GM18861 (cell line): ENCODE data around the gene CPM.
"Not testable (repeated sequence)": the region's sequence is repeated elsewhere in the genome, so short reads cannot be mapped to it uniquely, and the experiment has no call there.

Experiments used
- ATAC-seq: cut with Tn5 transposase; IDR thresholded peaks from one replicate; pipeline ENCODE4 v1.9.1; 2021; ENCODE audit not compliant: unreplicated experiment

Gene CPM

DNA sequence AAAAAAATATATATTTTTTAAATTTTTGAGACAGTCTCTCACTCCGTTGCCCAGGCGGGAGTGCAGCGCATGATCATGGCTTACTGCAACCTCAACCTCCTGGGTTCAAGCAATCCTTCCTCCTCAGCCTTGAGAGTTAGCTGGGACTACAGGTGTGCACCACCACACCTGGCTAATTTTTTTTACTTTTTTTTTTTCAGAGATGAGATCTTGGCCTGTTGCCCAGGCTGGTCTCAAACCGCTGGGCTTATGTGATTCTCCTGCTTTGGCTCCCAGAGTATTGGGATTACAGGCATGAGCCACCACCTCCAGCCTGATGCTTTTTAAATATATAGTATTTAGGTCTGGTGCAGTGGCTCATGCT lies 100.5 kb downstream of the CPM start:
- ATAC-seq = no peak

DNA sequence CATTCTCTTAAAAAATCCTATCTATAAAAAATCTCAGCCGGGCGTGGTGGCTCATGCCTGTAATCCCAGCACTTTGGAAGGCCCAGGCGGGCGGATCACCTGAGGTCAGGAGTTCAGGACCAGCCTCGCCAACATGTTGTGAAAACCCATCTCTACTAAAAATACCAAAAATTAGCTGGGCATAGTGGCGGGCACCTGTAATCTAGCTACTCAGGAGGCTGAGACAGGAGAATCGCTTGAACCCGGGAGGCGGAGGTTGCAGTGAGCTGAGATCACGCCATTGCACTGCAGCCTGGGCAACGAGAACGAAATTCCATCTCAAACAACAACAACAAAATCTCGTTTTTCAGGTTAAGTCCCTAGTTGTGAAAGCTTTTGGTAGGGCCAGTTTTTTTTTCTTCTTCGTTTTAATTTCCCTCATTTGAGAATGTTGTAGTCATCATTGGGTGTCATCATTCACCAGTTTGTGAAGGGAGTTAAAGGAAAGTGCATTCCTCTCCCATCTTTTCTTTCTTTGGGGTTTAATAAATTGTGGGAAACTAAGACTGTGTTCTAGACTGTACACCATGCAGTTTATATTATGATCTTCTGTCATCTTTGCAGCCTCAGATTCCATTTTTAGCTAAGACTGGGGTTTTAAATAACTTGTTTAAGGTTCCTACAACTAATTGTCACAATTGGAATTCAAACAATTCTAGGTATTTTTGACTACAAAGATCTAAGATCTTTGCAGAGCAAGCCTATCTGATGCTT lies 101.0 kb downstream of the CPM start:
- no peak for ATAC-seq

DNA sequence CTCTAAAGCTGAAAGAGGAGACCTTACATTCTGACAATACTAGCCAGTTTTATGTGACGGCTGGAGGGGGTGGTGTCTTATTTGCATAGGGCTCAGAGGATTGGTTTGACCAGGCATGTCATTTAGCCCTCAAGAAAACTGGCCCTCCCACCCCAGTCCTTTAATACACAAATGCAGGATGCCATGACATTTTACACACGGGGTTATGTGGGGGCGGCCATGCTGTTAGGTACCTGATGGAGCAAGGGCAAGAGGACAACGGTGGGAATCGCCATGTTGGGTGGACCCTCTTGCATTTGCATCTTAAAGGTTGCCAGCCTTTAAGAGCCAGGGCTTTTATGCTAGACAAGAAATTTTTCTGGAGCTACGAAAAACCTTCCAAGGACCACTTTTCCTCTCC lies 101.7 kb downstream of the CPM start:
- no peak for ATAC-seq

DNA sequence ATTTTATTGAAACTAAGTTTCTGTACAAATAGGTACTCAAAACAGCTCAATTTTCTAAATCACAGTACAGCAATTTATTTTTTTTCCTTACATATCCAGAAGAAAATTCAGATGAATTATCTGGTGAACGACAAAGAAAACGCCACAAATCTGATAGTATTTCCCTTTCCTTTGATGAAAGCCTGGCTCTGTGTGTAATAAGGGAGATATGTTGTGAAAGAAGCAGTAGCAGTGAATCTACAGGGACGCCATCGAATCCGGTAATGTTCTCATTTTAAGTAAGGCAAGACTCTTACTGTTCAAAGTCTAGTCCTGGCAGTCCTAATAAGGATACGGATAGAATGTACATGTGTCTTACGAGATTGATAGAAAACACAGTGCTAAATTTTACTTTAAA lies 104.3 kb downstream of the CPM start:
- no peak for ATAC-seq

DNA sequence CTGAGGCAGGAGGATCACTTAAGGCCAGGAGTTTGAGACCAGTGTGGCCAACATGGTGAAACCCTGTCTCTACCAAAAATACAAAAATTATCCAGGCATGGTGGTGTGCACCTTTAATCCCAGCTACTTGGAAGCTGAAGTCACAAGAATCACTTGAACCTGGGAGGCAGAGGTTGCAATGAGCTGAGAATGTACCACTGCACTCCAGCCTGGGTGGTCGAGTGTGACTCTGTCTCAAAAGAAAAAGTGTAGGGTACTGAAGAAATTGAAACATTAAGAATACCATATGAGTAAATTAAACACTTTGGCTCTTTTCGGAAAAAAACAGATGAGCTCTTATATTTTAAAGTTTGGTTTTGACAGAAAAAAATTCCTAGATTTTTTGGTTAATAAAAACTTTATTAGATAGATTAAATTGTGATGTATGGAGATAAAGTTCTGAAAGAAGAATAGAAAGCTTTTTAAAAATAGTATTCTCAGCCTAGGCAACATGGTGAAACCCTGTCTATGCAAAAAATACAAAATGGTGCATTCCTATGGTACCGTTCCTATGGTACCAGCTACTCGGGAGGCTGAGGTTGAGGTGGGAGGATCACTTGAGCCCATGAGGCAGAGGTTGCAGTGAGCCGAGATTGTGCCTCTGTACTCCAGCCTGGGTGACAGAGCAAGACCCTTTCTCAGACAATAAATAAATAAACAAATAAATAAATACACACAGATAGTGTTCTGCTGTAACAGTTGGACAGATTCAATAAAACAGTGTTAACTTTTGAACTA lies 104.9 kb downstream of the CPM start:
- ATAC-seq = no peak

DNA sequence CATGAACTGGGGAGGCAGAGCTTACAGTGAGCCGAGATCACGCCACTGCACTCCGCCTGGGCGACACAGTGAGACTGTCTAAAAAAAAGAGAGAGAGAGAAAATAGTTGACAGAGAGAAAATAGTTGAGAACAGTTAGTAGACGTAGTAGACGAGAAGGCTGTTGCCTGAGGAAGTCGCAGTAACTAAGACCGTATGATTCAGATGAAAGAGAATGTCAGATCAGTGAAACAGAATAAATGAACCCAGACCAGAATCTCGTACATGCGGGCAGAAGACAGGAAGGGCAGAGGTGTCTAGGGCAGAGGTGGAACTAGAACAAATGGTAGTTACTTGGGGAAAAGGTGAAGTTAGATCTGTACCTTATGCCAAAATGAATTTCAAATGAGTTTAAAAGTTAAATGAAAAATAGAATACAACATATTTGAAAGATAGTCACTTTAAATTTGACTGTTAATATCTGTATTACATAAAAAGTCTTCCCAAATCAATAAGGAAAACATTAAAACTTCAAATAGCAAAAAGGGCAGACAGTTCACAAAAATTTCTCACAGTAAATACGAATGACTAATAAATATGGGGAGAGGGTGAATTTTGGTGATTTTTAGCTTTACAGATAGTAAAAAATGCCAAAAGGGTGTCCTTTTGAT lies 107.3 kb downstream of the CPM start:
- no peak for ATAC-seq

DNA sequence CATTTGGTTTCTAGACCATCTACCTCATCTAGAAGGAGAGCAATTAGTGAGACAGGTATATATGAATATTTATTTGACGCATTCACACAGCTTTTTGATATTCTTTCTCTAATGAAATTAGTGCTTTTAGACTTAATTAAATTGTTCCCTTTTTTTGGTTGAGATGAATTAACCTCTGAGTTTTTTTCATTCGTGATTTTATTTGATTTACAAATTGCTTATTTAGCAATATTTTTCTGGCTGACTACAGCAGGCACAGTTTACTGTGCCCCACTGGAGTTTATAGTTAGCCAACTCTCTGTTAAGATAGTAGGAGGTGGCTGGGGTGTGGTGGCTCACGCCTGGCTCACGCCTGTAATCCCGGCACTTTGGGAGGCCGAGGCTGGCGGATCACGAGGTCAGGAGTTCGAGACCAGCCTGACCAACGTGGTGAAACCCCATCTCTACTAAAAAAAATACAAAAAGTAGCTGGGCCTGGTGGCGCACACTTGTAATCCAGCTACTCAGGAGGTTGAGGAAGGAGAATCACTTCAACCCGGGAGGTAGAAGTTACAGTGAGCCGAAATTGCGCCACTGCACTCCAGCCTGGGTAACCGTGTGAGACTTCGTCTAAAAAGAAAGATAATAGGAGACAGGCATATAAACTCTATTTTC lies 108.2 kb downstream of the CPM start:
- ATAC-seq = no peak

DNA sequence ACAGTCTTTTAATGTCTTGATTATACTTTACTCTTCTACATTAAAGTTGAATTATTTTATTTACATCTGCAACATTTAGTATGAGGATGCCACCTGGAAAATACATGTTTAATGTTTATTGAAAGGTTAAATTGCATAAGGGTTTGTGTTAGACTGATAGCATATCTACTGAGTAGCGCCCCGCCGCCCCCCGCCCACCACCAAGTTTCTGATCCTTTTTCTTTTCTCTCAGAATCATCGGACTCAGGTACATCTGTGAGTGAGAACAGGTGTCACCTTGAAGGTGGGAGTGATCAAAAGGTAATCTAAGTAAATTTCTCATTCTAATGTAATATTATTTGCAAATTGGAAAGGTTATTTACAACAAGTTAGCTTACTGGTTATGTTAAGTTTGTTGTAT lies 108.8 kb downstream of the CPM start:
- no peak for ATAC-seq

DNA sequence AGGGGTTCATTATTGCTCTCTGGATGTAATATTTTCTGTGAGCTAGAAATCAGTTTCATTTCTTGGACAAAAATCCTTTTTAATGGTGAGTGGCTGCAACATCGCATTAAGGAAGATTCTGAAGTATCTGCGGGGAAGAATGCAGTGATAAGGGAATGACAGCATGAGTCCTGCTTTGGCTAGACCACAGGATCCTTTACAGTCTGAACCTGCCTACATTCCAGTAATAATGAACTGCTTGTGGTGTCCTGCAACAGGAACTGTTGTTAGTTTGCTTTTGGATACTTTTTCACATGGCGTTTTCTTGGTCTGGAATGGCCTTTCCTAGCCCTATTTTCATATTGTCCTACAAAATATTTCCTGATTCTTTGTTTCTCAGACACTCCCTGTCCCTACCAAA lies 109.3 kb downstream of the CPM start:
- no peak for ATAC-seq

DNA sequence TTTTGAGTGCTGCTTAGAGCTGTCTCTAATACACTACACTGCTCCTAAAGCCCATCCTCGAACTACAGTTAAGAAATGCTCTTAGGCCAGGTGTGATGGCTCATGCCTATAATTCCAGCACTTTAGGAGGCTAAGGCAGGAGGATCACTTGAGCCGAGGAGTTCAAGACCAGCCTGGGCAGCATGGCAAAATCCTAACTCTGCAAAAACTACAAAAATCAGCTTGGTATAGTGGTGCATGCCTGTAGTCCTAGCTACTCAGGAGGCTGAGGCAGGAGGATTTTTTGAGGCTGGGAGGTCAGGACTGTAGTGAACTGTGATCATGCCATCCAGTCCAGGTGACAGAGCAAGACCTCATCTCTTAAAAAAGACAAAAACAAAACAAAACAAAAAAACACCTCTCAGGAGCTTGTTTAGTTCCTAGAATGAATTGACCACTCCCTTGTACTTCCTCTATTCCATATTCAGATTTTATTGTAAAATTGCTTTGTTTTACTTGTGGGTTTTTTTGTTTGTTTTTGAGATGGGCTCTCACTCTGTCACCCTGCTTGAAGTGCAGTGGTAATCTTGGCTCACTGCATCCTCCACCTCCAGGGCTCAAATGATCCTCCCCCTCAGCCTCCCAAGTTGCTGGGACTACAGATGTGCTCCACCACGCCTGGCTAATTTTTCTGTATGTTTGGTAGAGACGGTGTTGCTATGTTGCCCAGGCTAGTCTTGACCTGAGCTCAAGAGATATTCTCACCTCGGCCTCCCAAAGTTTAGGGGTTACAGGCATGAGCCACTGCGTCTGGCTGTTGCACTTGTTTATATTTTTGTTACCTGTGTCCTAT lies 111.4 kb downstream of the CPM start:
- ATAC-seq = no peak

DNA sequence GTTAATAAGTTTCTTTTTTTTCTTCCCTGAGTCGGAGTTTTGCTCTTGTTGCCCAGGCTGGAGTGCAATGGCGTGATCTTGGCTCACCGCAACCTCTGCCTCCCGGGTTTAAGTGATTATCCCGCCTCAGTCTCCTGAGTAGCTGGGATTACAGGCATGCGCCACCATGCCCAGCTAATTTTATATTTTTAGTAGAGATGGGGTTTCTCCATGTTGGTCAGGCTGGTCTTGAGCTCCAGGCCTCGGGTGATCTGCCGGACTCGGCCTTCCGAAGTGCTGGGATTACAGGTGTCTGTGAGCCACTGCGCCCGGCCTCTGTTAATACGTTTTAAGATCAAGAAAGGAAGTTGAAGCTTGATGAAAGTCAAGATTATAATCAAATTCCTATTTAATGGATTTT lies 113.5 kb downstream of the CPM start:
- not testable (repeated sequence) for ATAC-seq

DNA sequence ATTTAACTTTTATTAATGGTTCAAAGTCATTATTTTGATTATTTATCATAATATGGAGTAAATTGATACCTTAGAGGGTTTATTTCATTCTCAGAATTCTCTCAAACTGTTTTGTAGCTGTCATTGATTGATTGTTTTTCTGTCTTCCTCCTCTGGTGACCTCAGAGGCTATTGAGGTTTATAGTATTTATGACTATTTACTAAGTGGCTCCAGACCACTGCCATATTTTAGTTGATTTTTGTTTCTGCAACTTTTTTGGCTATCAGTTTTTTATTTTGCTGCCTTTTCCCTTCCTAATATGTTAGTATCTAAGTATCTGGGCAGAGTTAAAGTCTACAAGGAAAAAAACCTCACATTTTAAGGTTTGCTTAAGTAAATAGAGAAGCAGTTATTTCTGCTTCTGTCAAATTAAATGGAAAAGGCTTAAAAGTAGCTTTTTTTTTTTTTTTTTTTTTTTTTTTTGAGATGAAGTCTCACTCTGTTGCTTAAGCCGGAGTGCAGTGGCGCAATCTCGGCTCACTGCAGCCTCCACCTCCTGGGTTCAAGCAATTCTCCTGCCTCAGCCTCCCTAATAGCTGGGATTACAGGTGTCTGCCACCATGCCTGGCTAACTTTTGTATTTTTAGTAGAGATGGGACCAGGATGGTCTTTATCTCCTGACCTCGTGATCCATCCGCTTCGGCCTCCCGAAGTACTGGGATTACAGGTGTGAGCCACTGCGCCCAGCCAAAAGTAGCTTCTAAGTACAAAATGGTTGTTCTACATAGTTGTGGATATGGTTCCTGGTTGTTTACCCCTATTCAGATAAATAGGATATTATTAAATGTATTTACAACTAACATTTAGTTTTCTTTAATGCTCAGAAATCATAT lies 116.8 kb downstream of the CPM start:
- no peak for ATAC-seq

DNA sequence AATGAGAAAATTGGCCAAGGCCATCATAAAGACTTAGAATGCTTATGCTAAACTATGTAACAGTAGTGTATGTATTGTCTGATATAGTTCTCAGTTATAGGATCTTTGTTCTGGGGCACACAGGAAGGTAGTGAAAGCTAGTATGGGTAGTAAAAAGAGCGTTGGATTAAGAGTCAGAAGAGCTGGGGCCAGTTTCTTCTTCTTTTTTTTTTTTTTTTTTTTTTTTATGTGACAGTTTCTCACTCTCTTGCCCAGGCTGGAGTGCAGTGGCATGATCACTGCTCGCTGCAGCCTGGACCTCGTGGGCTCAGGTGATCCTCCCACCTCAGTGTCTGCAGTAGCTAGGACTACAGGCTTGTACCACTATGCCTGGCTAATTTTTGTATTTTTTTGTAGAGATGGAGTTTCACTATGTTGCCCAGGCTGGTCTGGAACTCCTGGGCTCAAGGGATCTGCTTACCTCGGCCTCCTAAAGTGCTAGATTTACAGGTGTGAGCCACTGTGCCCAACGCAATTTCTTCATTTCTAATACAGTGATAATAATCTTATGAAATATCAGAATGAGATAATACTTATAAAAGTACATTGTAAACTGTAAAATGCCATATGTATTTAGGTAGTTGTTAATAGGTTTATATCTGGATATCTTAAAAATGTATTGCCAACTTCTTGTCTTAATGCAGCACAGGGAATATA lies 117.6 kb downstream of the CPM start:
- ATAC-seq = no peak

DNA sequence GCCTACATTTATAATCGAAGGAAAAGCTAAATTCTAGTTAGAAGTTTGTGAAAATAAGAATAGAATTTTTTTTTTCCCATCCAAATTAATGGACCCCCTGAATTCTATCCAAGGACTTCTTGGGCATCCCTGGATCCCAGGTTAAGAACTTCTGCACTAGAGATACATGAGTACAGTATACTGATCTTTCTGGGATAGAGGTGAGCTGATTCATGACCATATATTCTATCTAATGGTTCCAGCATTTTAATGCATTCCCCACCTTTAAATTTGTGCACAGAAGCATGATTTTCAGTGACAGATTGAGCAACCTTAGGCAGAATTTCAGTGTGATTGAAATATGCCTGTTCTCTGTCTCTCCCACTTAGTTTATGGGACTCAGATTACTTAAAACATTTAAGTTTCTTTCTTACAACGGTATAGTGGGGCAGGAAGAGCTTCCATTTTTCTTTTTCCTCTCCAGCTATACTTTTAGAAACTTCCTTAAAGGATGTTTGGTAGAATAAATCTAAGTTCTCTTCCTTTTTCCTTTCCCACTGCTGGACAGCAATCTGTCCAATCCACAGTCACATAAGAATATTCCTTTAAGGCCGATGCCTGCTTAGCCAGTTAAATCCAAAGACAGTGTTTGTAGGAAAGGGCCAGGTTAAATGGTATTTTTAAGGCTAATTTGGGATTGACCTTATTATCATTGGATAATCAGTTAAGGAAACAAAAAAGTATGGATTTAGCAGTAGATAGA lies 118.3 kb downstream of the CPM start:
- ATAC-seq = no peak

DNA sequence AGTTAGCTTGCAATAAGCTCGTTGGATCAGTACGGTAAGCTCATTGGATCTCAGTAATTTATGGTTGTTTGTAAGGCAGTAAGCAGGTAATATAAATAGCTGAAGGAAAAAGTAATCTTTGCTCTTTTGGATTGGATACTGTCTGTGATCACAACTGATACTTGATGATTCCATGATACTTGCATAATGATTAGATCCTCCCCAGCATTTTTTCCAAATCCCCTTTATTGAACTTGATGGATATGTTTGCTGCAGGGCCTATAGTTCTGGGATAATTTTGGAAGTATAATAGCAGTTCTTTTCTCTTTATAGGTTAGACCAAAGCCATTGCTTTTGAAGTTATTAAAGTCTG lies 119.8 kb downstream of the CPM start:
- no peak for ATAC-seq

DNA sequence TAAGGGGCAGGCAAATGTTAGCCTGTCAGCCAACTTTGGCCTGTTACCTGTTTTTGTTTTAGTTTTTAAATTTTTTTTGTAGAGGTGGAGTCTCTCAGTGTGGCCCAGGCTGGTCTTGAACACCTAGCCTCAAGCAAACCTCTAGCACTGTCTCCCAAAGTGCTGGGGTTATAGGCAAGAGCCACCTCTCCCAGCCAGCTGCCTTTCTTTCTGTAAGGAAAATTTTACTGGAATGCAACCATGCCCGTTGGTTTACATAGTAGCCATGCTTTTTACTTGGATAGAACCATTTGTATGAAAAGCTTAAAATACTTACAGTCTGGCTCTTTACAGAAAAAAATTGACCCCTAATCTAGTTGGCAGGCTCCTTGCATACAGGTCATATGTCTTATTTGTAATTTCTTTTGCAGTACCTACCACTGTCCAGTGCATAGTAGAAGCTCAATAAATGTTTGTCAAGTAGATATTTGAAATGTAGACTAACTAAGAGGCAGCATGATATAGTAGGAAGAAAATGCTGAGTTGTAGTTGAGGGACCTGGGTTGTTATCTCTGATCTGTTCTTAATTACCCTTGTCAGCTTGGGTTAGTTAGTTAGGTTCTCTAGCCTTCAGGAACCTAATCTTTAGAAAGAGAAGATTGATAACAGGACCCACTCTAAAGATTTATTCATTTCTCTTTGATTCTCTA lies 120.3 kb downstream of the CPM start:
- no peak for ATAC-seq

DNA sequence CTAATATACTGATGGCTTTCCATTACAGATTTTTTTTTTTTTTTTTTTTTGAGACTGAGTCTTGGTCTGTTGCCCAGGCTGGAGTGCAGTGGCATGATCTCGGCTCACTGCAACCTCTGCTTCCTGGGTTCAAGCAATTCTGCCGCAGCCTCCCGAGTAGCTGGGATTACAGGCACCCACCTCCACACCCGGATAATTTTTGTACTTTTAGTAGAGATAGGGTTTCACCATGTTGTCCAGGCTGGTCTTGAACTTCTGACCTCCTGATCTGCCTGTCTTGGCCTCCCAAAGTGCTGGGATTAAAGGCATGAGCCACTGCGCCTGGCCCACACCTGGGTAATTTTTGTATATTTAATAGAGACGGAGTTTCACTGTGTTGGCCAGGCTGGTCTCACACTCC lies 121.4 kb downstream of the CPM start:
- not testable (repeated sequence) for ATAC-seq

DNA sequence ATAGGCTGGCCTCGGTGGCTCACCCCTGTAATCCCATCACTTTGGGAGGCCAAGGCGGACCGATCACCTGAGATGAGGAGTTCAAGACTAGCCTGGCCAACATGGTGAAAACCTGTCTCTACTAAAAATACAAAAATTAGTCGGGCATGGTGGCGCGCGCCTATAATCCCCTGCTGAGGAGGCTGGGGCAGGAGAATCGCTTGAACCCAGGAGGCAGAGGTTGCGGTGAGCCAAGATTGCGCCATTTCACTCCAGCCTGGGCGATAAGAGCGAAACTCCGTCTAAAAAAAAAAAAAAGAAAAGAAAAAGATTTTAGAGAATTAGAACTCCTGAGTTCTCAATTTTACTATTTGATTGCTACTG lies 123.0 kb downstream of the CPM start:
- ATAC-seq = not testable (repeated sequence)
